KMS-11 (cell line): ENCODE results near the gene ADAP1.
"Not testable (repeated sequence)": the region's sequence is repeated elsewhere in the genome, so short reads cannot be mapped to it uniquely, and the experiment has no call there.

Experiments used
- H2AFZ ChIP-seq: fragments of 200-600 bp; sonication (generic); 2 replicates; pipeline ENCODE4 v1.6.1; 2016; ENCODE audit warnings: antibody characterized with exemption, mixed run types, low read depth
- H3K27ac ChIP-seq: fragments of 200-600 bp; sonication (generic); 2 replicates; pipeline ENCODE4 v1.6.1; 2016; ENCODE audit warnings: mild to moderate bottlenecking, mixed run types
- H3K27me3 ChIP-seq: fragments of 200-600 bp; sonication (generic); 2 replicates; pipeline ENCODE4 v1.6.1; 2017; ENCODE audit warnings: mild to moderate bottlenecking, low read depth, mixed run types, moderate library complexity; ENCODE audit not compliant: insufficient read depth
- H3K36me3 ChIP-seq: fragments of 200-600 bp; sonication (generic); 2 replicates; pipeline ENCODE4 v1.6.1; 2017; ENCODE audit warnings: mild to moderate bottlenecking, mixed run types; ENCODE audit not compliant: insufficient read depth
- H3K4me1 ChIP-seq: fragments of 200-600 bp; sonication (generic); 2 replicates; pipeline ENCODE4 v1.6.1; 2016; ENCODE audit warnings: mild to moderate bottlenecking, low read depth, mixed run types; ENCODE audit not compliant: poor library complexity, severe bottlenecking
- H3K4me2 ChIP-seq: fragments of 200-600 bp; sonication (generic); 2 replicates; pipeline ENCODE4 v1.7.0; 2016; ENCODE audit warnings: mild to moderate bottlenecking, mixed run types
- H3K4me3 ChIP-seq: fragments of 200-600 bp; sonication (generic); IDR thresholded peaks from 2 replicates; pipeline ENCODE4 v1.6.1; 2017; ENCODE audit warnings: low read depth, low read length, mixed read lengths; ENCODE audit not compliant: insufficient read depth
- H3K79me2 ChIP-seq: fragments of 200-600 bp; sonication (generic); 2 replicates; pipeline ENCODE4 v1.6.1; 2016; ENCODE audit warnings: low read depth, mixed run types; ENCODE audit not compliant: insufficient read depth
- H3K9ac ChIP-seq: fragments of 200-600 bp; sonication (generic); 2 replicates; pipeline ENCODE4 v1.6.1; 2016; ENCODE audit warnings: mild to moderate bottlenecking, mixed run types
- H4K20me1 ChIP-seq: fragments of 200-600 bp; sonication (generic); 2 replicates; pipeline ENCODE4 v1.6.1; 2016; ENCODE audit warnings: mild to moderate bottlenecking, mixed run types; ENCODE audit not compliant: insufficient read depth
- CTCF ChIP-seq: fragments of 200-600 bp; sonication (generic); conservative IDR thresholded peaks from 2 replicates; pipeline ENCODE4 v1.6.1; 2017; ENCODE audit warnings: low read depth, mild to moderate bottlenecking, antibody characterized with exemption, low read length, moderate library complexity, mixed read lengths

Gene ADAP1

GRCh38 chr7:927031-927671 is 27.3 kb downstream of the ADAP1 start:
- Histone ChIP-seq H3K4me1 (peaks cover 38% of the 10 kb centered on the region), H3K4me2 (no peak overlapping the region), H3K9ac (no peak overlapping the region), H3K4me3 (no peak overlapping the region), H3K27ac (no peak overlapping the region), H3K36me3 (no peaks in the 10 kb centered on the region), H4K20me1 (no peaks in the 10 kb centered on the region), H2AFZ (no peak overlapping the region), H3K27me3 (peaks cover 8% of the 10 kb centered on the region; the same call in 1 of the 2 replicates), H3K79me2 (no peaks in the 10 kb centered on the region)
- TF ChIP-seq CTCF: no peak

- H3K4me2 ChIP-seq: no peak overlapping the region
- H3K9ac ChIP-seq: no peak overlapping the region
- H3K27ac ChIP-seq: no peak overlapping the region
These were observed 28.1 kb downstream of the ADAP1 start for GRCh38 chr7:926061-927030.

GRCh38 chr7:925601-926000 is 28.9 kb downstream of the ADAP1 start:
- Histone ChIP-seq H3K4me2 (no peak overlapping the region; the same call in 1 of the 2 replicates), H3K4me1 (peaks cover 40% of the 10 kb centered on the region), H3K36me3 (no peaks in the 10 kb centered on the region), H3K27me3 (no peaks in the 10 kb centered on the region), H4K20me1 (no peaks in the 10 kb centered on the region), H3K27ac (no peak overlapping the region), H3K9ac (no peak overlapping the region), H3K4me3 (no peak overlapping the region), H2AFZ (no peak overlapping the region), H3K79me2 (no peaks in the 10 kb centered on the region)
- no peak for TF ChIP-seq CTCF

More at GRCh38 chr7:926061-927030, 28.1 kb downstream of the ADAP1 start:
- no peaks in the 10 kb centered on the region for H3K79me2 ChIP-seq
- no peak overlapping the region for H3K4me3 ChIP-seq
- no peaks in the 10 kb centered on the region for H3K36me3 ChIP-seq
- no peaks in the 10 kb centered on the region for H3K27me3 ChIP-seq
- H2AFZ ChIP-seq: no peak overlapping the region
- H4K20me1 ChIP-seq: no peaks in the 10 kb centered on the region
- no peak for TF ChIP-seq CTCF
- peaks cover 40% of the 10 kb centered on the region for H3K4me1 ChIP-seq

GRCh38 chr7:924541-925231 is 29.8 kb downstream of the ADAP1 start:
- H3K36me3 ChIP-seq: no peaks in the 10 kb centered on the region
- H3K4me2 ChIP-seq: peak overlapping the region; percentile 90
- no peaks in the 10 kb centered on the region for H4K20me1 ChIP-seq
- peak overlapping the region; percentile 50 for H3K27ac ChIP-seq
- TF ChIP-seq CTCF: no peak
- H2AFZ ChIP-seq: peak overlapping the region; percentile 57; the same call in 1 of the 2 replicates
- no peaks in the 10 kb centered on the region; the same call in 1 of the 2 replicates for H3K27me3 ChIP-seq
- no peaks in the 10 kb centered on the region for H3K79me2 ChIP-seq
- H3K9ac ChIP-seq: peak overlapping the region; percentile 30; the same call in 1 of the 2 replicates
- H3K4me1 ChIP-seq: peaks cover 35% of the 10 kb centered on the region
- no peak overlapping the region for H3K4me3 ChIP-seq

GRCh38 chr7:924042-924441 is 30.4 kb downstream of the ADAP1 start:
- peak overlapping the region; percentile 83 for H3K9ac ChIP-seq
- peak overlapping the region; percentile 100; the same call in 1 of the 2 replicates for H3K4me2 ChIP-seq
- not testable (repeated sequence) for H3K79me2 ChIP-seq, H3K27me3 ChIP-seq, H2AFZ ChIP-seq, H3K36me3 ChIP-seq, H3K4me3 ChIP-seq, H4K20me1 ChIP-seq
- H3K4me1 ChIP-seq: peaks cover 30% of the 10 kb centered on the region
- H3K27ac ChIP-seq: peak overlapping the region; percentile 87; the same call in 1 of the 2 replicates
